Activated effector memory CD4-positive, alpha-beta T cell treated with Interleukin-2 at 50 U/mL for 16 hours (primary cell): Measurements from ENCODE around the gene CARS1.

Experiments
- DNase-seq: peaks from one replicate; pipeline ENCODE4 v3.0.0-alpha.2; 2020

The CARS1 gene

GRCh38 chr11:3058753-3059664 lies 1.8 kb upstream of the CARS1 start:
- no peak for DNase-seq

- no peak for DNase-seq
These were observed 741 bp downstream of the CARS1 start for GRCh38 chr11:3056296-3057068.

DNA sequence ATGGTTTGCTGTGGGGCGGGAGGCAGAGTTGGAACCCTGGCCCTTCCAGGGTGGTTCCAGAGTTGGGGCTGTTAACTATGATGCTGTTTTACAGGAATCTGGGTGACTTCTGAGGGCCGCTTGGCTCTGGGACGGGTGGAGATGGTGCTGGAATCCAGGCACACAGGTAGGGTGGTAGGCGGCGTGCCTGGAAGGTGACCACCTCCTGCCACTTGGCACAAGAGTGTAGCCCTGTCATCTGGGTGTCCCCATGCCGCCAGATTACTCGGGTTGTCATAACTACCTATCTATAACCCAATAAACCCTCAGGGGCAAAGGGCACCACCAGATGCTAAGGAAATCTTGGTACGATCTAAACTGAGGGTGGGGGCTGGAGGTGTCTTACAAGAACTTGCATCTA lies 1.3 kb downstream of the CARS1 start:
- DNase-seq = no peak

GRCh38 chr11:3052567-3052966 lies 4.7 kb downstream of the CARS1 start:
- no peak for DNase-seq

DNA sequence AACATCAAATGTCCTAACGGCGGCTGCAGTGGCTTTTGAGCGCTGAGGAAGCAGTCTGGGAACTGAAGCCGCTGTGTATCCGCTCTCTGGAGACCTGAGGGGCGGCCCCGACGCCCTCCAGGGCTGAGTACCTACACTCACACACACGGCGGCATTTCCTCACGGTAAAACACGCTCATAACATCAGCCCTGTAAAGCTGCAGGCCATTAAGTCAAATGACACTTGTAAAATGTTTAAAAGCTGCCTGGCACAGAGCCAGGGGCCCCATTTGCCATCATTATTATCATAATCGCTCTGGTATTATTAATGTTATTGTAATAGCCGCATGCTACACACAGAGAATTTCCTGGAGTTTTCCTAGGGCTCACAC lies 5.1 kb downstream of the CARS1 start:
- DNase-seq = no peak

GRCh38 chr11:3051196-3052108 lies 5.8 kb downstream of the CARS1 start:
- DNase-seq = no peak

DNA sequence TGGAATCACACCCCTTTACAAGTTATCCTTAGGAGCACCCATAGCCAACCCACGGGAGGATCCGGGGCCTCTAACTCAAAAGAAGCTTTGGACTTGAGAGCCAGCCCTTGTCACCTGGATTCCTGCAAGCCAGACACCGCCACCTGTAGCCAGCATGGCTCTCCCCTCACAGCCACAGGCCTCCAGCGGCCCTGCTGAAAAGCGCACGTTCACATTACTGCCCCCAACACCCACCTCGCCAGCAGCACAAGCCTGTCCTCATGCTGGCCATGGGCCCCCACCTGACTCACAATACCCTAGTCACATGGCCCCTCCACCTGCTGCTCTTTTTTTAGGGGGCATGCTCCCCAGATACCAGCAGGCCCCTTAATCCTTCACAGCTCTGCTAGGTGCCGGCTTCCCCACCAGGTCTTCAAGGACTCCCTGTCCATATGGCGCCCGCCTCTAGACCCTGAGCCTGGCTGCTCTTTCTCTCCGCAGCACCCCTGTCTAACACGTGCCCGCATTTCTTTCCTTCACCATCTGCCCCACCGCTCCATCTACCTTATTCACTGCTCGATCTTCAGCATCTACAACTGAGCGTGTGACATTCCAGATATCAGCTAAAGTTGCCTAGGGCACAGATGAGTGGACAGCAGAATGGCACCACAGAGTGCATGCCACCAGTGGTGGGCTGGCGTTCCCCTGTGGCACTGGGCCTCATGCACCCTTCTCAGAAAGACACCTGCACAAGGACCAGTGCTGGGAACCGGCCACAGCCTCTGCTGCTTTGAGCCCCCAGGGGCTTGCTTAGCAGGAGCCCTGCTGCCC lies 6.6 kb downstream of the CARS1 start:
- DNase-seq = no peak

DNA sequence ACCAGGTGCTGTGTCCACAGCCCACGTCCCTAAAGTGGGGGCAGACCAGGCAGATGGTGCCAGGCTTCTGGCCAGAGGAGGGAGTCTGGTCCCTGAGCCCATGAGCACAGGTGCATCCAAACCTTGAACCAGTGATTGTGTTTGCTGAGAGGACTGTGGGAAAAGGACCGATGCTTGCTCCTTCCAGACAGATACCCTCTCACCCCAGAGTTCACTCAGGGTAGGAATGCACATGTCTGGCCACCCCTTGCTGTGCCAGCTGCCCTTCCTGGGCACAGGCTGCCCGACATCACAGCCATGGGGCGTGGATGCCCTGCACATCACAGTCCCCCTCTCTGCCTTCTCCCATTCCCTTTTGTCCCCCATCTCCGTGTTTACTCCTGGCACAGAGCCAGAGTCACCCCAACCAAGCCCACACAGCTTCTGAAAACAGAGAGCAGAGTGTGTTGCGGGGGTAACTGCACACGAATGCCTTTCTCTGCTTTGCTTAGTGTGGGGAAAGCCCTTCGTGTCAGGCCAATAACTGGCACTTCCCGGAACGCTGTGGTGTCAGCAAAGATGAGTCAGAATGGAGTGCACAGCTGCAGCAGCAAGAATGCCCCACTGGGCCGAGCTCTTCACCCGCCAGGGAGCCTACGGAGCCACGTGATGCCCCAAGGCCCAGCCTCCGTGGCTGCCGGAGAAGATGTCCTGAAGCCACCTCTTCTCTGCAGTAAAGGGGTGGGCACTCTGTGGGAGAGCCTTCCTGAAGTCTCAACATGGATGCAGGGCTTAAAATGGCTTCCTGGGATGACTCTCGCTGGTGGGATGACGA lies 7.6 kb downstream of the CARS1 start:
- peak; percentile 75 for DNase-seq

DNA sequence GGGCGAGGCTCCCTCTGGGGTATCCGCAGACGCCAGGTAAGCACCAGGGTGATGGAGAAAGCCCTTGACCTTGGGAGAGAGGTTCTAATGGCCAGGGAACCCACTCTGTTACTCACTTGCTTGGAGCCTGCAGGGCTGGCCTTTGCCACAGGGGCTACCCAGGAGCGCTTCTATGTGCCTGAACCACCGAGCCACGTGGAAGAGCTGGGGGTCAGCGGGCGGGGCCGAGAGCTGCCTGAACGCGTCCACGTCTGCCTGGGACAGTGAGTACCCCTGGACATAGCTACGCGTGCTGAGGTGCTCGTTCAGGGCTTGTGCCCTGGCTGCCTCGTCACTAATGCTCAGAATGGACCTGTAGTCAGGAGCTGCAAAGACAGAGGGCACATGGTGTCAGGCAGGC lies 9.6 kb downstream of the CARS1 start:
- no peak for DNase-seq

DNA sequence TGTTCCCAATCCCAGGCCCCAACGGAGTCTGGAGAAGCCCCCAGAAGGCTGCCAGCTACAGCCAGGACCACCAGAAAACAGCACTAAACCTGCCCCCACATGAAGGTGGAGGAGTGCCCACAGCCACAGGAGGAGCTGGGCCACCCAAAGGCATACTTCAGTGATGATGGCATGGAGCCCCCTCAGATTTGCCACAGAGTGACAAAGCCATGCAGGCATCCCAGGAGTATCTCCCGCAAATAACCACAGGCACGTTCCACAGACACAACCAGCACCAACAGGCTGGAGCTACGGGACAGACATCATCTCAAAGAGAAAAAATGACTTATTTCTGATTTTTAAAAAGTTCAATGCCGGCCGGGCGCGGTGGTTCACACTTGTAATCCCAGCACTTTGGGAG lies 10.6 kb downstream of the CARS1 start:
- DNase-seq = no peak

DNA sequence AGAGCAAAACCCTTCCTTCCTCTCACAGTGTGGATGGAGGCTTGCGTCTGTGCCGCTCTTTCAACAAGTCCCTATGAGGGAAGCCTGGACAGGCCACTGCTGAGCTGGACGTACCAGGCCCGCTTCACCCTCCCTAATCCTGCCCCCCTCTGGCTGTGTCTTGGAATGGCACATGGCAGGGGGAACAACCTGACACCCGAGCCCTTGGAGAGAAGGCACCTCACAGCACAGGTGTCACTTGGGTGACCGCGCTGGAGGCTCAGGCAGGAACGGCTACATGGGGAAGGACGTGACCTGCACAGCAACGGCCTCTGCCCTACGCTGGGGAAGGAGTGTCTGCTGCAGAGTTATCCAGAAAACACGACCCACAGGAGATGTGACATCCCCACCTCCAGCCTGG lies 11.0 kb downstream of the CARS1 start:
- DNase-seq = no peak

DNA sequence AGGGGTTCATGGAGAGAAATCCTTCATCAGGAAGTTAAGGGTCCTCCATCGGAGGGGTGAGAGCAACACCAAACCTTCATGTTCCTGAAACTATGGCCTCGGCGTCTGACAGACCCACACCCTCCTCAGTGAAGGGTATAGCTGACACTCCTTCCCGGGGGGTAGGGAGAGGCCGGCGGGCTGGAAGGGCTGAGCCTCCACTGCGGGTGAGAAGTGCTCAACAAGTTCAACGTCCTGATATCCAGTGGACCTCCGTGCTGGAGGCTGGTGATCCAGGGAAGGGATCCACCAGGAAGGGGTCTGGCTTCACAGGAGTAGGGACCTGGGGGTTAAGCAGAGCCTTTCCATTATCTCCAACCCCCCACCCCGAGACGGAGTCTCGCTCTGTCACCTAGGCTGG lies 12.3 kb downstream of the CARS1 start:
- DNase-seq = no peak

GRCh38 chr11:3044004-3044403 lies 13.2 kb downstream of the CARS1 start:
- DNase-seq = no peak

- DNase-seq = no peak
These were observed 13.8 kb downstream of the CARS1 start for GRCh38 chr11:3043315-3043871.

- DNase-seq = no peak
These were observed 14.5 kb downstream of the CARS1 start for GRCh38 chr11:3042496-3043314.

DNA sequence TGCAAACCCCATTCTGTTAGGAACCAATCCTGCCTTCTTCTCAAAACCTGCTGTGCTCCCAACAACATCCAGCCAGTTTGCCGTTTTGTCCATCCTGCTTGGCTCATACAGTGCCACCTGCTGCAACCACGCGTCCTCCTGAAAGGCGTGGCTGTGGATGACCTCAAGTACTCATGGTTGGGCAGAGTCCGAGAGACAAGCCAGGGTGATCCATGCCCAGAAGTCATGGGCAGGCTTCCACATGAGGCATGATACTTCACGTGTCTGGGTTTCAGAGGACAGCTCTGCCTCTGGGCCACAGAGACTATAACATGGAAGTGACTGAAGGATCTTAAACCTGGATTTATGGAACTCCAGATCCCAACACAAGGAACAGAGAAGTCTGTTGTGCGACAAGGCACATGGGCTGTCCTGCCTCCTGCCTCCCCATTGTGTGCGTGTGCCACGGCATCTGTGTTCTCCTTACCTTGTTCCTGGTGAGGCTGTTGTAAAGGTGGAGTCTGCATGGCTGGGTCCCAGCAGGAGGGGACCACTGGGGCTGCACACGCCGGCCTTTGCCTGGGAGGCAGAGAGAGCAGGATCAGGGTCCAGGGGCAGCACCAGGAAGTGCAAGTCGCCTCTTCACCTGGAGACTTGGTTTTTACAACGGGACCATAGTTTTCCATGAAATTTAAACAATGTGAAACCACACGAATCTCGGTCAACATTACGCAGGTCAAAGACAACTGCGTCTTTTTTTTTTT lies 15.4 kb downstream of the CARS1 start:
- no peak for DNase-seq

DNA sequence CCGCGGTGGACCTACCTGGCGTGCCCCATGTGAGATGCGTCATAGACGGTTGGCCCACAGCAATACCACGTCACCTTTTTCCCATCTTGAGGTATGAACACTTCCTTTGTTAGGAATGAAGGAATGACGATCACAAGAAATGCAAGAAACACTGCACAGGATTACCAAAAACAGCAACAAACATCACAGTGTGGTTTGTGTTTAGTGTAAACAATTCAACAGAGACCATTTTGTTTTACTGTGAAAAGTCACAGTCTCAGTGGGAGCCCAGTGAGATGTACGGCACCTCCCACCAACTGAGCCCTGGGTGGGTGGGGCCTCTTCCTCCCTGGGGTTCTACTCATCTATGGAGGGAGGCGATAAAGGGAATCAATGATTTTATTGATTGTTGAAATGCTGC lies 16.3 kb downstream of the CARS1 start:
- DNase-seq = no peak

- DNase-seq = no peak
These were observed 19.3 kb downstream of the CARS1 start for GRCh38 chr11:3037945-3038271.
